LNCAP (cell line): Measurements from ENCODE around the gene COL24A1.

ENCODE experiments used
- TF ChIP-seq, protein P1 (sequence below): fragments of 450-650 bp; IDR thresholded peaks from 2 replicates; pipeline ENCODE4 v1.5.1; 2017; ENCODE audit warnings: mild to moderate bottlenecking

COL24A1 gene

DNA sequence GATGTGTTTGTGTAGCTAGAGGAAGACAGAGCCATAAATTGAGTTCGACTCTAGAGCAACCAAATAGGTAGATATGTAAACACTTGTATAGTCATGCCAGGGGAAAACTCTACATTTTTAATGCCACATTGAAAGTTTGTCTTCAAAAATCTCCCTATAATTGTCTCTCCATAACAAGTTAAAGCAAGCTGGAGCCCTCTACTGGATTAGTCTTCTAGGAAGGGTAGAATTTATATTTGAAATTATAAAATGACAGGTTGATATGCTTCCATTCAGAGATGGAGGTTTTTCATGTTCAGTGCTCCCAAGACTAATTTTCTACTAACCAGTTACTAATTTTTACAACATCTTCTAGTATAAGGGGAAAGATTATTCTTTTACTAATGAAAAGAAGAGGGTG, 13.1 kb upstream of the COL24A1 start:
- TF ChIP-seq, protein P1, sequence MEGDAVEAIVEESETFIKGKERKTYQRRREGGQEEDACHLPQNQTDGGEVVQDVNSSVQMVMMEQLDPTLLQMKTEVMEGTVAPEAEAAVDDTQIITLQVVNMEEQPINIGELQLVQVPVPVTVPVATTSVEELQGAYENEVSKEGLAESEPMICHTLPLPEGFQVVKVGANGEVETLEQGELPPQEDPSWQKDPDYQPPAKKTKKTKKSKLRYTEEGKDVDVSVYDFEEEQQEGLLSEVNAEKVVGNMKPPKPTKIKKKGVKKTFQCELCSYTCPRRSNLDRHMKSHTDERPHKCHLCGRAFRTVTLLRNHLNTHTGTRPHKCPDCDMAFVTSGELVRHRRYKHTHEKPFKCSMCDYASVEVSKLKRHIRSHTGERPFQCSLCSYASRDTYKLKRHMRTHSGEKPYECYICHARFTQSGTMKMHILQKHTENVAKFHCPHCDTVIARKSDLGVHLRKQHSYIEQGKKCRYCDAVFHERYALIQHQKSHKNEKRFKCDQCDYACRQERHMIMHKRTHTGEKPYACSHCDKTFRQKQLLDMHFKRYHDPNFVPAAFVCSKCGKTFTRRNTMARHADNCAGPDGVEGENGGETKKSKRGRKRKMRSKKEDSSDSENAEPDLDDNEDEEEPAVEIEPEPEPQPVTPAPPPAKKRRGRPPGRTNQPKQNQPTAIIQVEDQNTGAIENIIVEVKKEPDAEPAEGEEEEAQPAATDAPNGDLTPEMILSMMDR: peak; percentile 18; the same call in 1 of the 2 replicates

DNA sequence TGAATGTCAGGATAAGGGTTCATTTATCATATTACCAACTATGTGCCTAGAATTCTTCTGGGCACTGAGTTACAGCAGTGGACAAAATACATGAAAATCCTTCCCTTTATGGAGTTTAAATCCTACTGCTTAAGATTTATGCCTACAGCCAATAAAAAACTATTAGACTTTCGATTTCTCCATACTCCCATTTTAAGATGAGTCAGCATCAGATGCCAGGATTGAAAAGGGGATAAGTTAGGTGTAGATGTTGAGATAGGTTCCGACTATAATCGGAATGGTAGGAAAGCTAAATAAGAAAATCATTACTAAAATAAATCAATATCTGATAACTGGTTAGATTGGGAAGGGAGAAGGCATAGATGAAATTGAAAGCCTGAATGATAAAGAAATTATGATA, 3.2 kb upstream of the COL24A1 start:
- TF ChIP-seq, protein P1: no peak

DNA sequence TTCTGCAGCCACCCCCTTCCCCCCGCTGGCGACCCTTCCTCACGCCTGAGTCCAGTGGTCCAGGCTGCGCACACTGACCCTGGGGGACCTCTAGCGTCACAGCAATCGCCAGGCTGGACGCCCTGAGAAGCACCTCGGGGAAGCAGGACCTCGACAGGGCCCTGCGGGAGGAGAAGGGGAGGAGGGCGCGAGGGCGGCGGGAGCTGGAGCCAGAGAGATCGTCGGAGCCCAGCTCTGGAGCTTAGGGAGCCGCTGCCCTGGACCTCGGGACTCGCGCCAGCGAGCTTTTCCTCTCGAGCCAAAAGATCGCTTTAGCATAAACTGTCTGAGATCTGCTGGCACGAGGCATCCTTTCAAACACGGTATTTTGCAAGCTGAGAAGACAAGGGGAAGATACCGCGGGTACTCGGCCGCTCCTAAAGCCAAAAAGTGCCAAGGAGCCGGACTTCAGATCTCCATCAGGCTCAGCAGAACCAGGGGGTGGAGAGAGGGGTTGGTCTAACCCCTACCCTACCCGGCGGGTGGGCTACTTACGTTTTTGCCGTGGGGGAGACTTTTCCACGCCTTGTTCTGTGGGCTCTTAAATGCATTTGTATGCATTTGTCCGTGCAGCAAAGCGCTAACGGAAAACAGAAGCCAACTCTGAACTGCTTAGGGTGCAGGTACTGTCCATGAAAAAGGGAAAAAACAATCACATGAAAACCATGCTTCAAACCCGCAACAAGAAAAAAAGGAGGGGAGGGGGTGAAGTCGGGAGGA, 586 bp downstream of the COL24A1 start:
- TF ChIP-seq, protein P1: no peak

DNA sequence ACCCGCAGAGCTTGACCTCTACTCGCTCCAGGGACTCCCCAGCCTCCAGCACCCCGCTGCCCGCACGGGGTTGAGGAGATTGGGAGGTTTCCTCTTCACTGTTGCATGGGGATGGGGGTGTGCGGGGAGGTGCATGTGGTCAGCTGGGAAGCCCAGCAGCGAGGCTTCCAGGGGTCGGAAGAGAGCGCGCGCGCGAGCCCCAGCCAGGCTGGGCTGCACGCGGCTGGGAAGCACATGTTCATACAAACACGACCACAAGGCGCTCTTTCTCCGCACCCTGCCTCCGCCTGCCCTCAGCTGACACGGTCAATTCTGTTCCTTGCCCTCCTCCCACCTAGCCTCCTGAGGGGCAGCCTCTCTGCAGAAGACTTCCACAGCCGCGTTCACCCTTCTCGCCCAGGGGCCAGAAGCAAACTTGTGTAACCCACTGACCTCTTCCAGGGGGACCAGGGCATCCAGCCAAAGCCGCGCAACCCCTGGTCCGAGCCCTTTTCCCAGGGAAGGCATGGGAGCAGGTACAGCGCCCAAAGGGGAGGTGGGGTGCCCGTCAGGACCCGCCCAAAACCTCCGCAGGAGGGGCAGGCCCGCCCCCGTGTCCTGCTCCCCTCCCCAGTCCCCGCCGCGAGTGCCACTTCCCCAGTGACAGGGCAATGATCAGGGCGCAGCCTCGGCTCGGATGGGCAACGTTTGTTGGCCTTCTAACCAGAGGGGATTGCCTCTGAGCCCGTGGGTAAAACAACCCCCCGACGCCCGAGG, 1.3 kb downstream of the COL24A1 start:
- TF ChIP-seq, protein P1: no peak

DNA sequence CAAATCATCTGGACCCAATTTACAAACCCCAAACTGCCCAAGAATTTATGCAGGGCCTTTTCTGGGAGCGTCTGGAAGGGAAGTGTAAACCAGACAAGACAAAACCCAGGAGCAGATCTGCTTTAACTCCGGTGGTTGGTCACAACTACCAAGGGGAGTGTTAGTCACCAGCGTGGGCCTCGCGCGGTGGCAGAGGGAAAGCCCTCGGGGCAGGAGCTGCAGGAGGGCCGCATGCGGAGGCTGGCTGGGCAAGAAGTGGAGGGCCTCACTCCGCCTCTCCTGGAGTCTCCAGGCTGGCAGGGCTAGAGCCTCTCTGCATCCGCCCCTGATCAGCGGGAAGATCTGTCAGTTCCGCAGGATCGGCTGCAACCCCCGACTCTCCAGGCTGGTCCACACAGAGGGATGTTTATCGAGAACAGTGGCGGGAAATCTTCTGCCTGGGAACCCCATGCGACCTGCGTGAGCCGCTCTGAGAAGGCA, 2.0 kb downstream of the COL24A1 start:
- TF ChIP-seq, protein P1: no peak

DNA sequence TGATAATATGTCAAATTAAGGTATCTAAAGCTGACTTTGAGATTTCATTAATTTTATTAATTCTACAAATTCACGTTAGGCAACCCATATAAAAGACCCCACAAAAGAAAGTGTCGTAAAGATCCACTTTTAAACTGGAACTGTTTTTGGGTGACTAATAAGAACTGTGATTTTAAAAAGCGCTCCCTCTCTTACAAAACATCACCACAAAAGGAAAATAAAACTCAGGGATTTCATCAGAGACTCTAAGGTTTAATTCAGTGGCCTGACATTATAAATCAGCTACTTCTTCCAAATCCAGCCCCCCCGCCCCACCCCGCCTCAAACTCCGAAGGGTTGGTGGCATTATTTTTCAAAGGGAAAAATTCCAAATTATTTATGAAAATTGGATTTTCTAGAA, 2.7 kb downstream of the COL24A1 start:
- TF ChIP-seq, protein P1: no peak

DNA sequence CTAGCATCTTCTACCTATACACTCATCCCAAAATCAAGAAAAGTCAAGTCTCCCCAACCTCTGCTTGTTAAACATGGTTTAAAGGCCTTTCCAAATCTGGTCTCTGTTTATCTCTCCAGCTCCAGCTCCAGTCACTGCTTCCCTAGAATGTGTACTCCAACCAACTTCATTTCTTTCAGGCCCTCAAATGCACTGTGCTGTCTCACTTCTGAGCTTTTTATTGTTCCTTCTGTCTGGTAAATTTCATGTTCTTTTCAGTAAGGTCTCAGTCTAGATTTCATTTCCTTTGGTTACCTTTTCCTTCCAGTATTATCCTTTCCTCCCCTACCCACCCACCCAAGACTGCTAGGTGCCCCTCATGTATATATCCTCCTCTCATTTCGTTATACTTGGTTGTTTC, 3.7 kb downstream of the COL24A1 start:
- TF ChIP-seq, protein P1: no peak
